DMS153 treated with DMSO at 0.1 percent for 48 hours (cell line): ENCODE results near the gene SMAD3.

Source experiments
- DNase-seq: peaks from one replicate; lab custom pipeline; 2025; ENCODE audit not compliant: unreplicated experiment; lab: John Stamatoyannopoulos, UW

SMAD3 gene

DNA sequence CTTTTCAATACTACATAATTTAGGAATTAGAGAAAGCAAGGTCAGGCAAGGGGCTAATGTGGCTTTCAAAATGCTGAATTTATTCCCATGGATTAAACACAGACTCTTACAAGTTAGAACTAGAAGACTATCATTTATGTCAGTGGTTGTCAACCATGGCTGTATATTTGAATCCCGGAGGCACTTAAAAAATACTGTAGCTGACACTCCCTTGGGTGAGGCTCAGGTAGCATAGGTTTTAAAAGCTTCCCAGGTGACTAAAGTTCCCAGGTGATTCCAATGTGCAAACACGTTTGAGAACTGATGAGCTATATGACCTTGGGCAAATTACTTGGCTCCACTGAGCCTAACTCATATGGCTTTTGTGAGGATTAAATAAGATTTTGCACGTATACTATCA lies 159.5 kb downstream of the SMAD3 start:
- DNase-seq, result no peak

DNA sequence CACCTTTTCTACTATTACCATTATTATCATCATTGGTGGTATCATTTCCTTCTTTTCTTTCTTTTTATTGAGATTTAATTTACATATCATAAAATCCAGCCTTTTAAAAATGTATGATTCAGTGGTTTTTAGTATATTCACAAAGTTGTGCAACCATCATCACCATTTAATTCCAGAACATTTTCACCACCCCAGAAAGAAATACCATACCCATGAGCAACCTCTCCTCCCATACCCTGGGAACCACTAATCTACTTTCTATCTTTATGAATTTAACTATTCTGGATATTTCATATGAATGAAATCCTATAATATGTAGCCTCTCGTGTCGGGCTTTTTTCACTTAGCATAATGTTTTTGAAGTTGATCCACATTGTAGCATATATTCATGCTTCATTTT lies 159.9 kb downstream of the SMAD3 start:
- no peak for DNase-seq

DNA sequence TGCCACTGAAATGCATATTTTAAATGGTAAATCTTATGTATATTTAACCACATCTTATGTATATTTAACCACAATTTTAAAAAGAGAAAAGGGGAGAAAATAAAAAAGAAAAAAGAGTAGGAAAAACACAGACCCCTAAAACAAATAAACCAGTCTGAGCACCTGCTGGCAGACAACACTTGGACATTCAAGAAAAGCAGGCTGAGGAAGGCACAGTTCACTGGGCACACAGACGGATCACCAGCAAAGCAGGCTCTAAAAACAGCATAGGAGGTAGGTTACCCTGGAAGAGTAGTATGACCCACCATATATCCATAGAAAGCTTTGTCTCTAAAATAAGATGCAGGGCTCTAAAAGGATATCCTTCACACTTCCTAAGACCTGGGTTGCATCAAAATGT lies 162.0 kb downstream of the SMAD3 start:
- DNase-seq, result no peak

DNA sequence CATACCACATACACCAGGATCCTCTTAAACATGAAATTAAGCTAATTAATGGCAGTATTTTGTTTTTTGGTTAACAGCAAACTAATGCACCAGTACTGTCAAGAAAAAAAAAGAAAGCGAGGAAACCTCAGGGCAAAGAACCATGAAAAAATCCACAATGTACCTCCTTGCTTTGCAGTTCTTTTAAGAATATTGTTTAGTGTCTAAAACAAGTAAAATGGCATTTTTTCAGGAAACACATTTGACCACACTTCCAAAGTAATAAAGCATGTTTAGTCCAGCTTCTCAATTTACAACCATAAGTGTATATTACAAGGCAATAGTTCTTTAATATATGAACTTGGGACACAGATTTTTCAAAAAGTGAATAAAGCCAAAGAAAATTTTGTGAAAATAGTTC lies 162.4 kb downstream of the SMAD3 start:
- DNase-seq, result no peak

DNA sequence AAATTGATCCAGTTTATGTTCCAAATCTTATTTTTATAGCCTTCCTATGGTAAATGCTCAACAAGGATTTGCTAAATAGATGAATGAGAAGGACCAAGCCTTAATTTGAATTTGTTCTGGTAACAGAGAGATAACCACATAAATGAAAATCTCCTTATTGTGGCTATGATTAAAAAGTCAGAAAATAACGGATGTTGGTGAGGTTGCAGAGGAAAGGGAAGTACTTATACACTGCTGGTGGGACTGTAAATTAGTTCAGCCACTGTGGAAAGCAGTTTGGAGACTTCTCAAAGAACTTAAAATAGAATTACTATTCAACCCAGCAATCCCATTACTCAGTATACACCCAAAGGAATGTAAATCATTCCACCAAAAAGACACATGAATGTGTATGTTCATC lies 162.9 kb downstream of the SMAD3 start:
- DNase-seq, result no peak

DNA sequence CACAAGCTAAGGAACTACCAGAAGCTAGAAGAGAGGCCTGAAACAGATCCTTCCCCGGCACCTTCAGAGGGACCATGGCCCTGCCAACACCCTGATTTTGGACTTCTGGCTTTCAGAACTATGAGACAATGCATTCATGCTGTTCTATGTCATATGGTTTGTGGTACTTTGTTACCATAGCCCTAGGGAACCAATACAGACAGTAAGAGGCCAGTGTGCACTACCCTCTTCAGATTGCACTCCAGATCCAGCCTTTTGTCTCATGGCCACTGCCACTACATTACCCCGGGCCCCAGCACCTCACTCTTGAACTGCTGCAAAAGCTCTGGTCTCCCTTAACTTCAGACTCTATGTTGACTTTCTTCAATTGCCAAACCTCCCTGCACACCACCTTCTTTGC lies 165.1 kb downstream of the SMAD3 start:
- DNase-seq, result no peak

DNA sequence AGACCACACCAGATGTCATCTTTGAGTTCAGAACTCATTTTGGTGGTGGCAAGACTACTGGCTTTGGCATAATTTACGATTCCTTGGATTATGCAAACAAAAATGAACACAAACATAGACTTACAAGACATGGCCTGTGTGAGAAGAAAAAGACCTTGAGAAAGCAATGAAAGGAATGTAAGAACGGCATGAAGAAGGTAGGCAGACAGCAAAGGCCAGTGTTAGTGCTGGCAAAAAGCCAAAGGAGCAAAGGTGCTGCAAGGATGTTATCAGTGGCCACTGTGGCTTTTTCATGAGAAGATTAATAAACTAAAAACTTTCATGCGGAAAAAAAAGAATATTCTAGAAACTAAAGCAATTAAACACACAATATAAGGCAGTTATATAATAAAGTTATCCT lies 167.2 kb downstream of the SMAD3 start:
- no peak for DNase-seq

DNA sequence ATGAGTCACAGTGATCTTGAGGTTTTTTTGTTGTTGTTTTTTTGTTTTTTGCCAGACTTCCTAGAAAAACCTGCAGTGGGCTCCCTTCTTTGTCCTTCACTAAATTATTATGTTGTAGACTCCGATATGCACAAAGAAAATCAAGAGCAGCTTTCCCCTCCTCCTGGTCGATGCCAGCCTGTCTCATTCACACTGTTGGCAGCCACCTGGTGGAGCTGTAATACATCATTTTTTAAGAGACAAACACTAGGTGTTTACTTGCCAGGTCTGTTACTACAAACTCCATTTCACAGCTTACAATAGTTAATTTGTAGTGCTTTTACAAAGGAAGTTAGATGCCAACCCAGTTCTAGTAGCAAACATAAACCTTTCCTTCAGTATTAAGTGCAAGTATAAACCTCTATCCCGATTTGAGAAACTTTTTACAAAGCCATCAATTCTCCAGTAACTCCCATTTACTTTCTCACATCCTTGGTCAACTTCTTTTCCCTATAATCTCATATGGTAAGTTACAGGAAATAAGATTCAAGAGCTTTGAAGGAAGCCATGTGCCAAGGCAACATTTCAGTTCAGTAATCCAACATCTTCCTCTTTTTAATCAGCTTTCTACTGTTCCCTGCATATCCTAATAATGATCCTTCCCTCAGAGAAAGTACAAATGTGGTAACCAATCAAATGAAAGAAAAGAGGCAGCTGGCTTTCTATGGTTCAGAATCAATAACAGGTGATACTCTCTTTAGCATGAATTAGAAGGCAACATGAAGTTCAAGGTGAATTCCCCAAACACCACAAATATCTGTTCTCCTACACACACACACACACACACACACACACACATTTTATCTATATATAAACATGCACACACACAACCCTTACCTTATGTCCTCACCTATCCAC lies 175.1 kb downstream of the SMAD3 start:
- no peak for DNase-seq

DNA sequence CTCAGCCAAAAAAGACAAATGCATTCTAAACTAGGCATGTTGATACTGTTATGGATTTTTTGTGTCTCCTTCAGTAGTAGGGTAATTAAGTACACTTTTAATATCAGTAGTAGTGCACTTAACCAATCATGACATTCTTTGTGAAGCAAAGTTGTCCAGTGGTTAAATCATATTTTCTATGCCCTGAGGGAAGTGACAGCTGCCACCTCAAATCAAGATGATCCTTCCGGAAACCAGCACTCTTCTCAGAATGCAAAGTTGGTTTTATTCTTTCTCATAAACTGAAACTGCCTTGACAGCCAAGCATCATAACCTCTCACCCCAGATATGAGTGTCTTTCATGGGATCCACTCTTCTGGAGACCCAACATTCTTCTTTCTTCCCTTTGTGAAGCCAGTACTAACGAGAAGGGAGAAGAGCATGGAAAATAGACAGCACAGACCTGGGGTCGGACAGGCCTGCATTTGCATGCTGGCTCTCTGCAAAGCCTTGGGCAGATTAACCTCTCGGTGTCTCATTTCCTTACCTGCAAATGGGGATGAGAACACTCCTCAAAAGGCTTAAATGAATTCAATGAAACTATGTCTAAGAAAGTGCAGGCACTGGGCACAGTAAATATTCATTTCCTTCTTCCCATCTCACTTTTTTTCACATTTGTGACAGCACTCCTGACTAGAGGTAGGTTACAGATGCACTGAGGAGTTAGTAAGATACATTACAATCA lies 175.9 kb downstream of the SMAD3 start:
- no peak for DNase-seq

DNA sequence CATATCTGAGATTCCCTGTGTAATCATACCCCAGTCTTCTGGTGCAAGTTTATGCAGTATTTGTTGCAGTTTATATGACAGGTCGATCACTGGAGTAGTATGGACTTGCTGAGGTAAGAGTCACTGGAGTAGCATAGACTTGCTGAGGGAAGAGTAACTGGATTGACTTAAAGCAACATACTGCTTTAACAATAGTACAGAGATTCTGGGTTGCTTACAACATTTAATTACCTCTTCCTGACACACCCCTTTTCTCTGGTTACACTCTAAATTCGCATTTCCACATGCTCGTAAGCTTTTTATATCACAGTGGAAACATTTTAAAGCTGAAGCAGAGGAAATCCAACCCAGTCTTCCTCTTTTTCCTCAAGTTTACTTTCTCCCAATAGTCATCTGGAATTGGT lies 177.3 kb downstream of the SMAD3 start:
- no peak for DNase-seq
